SK-N-SH treated with all-trans-retinoic acid at 6 μM for 48 hours (cell line): ENCODE results near the gene KRTAP5-3.

Experiments used
- ARNTL ChIP-seq: fragments of 450-650 bp; formaldehyde crosslinking; IDR thresholded peaks from 2 replicates; pipeline ENCODE4 v1.5.0; 2020; ENCODE audit warnings: low read depth, mild to moderate bottlenecking, moderate library complexity, borderline replicate concordance
- GLIS3 ChIP-seq: fragments of 250-450 bp; sonication (Bioruptor Pico); IDR thresholded peaks from 2 replicates; pipeline ENCODE4 v1.5.0; 2020; ENCODE audit warnings: mild to moderate bottlenecking, moderate library complexity
- OSR1 ChIP-seq: fragments of 250-450 bp; sonication (Bioruptor Pico); IDR thresholded peaks from 2 replicates; pipeline ENCODE4 v1.8.0; 2022; ENCODE audit warnings: moderate library complexity, mild to moderate bottlenecking, inconsistent platforms
- RARB ChIP-seq: fragments of 250-450 bp; sonication (Bioruptor Pico); IDR thresholded peaks from 2 replicates; pipeline ENCODE4 v1.8.0; 2021; ENCODE audit warnings: mild to moderate bottlenecking, moderate library complexity
- SNAI2 ChIP-seq: fragments of 250-450 bp; sonication (Bioruptor Pico); IDR thresholded peaks from 2 replicates; pipeline ENCODE4 v1.5.0; 2020; ENCODE audit warnings: mild to moderate bottlenecking, moderate library complexity
- ZFP3 ChIP-seq: fragments of 250-450 bp; sonication (Bioruptor Pico); IDR thresholded peaks from 2 replicates; pipeline ENCODE4 v1.5.0; 2020; ENCODE audit warnings: mild to moderate bottlenecking, moderate library complexity
- ZFP30 ChIP-seq: fragments of 450-650 bp; formaldehyde crosslinking; IDR thresholded peaks from 2 replicates; pipeline ENCODE4 v1.5.0; 2022; ENCODE audit warnings: mild to moderate bottlenecking, moderate library complexity
- ZNF8 ChIP-seq: fragments of 450-650 bp; formaldehyde crosslinking; IDR thresholded peaks from 2 replicates; pipeline ENCODE4 v1.5.0; 2020; ENCODE audit warnings: mild to moderate bottlenecking, moderate library complexity
- TF ChIP-seq, protein P1 (sequence below): fragments of 250-450 bp; sonication (Bioruptor Pico); IDR thresholded peaks from 2 replicates; pipeline ENCODE4 v1.5.1; 2020; ENCODE audit warnings: low read depth, mild to moderate bottlenecking, moderate library complexity
- TF ChIP-seq, protein P2 (sequence below): fragments of 250-450 bp; sonication (Bioruptor Pico); IDR thresholded peaks from 2 replicates; pipeline ENCODE4 v1.8.0; 2021; ENCODE audit warnings: low read depth, mild to moderate bottlenecking, moderate library complexity, borderline replicate concordance

DNA sequence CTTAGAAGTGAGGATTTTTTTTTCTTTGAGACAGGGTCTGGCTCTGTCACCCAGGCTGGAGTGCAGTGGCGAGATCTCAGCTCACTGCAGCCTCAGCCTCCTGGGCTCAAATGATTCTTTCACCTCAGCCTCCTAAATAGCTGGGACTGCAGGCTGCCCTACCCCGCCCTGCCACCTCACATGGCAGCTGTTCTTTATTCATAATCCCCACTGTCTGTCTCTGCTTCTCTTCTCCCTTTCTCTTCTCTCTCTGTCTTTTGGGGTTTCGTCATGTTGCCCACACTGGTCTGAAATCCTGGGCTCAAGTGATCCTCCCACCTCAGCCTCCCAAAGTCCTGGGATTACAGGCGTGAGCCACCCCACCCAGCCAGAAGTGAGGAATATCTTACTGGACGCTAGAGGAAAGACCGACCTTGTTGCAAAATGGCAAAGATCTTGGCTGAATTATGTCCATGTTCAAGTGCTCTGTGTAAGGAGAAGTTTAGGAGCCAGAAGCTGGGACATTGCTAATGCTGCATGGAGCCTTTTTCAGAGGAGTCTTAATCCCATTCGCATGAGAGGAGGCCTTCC is 43.2 kb upstream of the KRTAP5-3 start:
- no peak for TF ChIP-seq ARNTL (CRISPR knock-in tag)
- TF ChIP-seq GLIS3 (CRISPR knock-in tag), result no peak
- TF ChIP-seq ZFP3 (CRISPR knock-in tag), result no peak
- TF ChIP-seq, protein P1, sequence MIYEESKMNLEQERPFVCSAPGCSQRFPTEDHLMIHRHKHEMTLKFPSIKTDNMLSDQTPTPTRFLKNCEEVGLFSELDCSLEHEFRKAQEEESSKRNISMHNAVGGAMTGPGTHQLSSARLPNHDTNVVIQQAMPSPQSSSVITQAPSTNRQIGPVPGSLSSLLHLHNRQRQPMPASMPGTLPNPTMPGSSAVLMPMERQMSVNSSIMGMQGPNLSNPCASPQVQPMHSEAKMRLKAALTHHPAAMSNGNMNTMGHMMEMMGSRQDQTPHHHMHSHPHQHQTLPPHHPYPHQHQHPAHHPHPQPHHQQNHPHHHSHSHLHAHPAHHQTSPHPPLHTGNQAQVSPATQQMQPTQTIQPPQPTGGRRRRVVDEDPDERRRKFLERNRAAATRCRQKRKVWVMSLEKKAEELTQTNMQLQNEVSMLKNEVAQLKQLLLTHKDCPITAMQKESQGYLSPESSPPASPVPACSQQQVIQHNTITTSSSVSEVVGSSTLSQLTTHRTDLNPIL (CRISPR knock-in tag), result no peak
- TF ChIP-seq ZFP30 (CRISPR knock-in tag), result no peak
- TF ChIP-seq, protein P2, sequence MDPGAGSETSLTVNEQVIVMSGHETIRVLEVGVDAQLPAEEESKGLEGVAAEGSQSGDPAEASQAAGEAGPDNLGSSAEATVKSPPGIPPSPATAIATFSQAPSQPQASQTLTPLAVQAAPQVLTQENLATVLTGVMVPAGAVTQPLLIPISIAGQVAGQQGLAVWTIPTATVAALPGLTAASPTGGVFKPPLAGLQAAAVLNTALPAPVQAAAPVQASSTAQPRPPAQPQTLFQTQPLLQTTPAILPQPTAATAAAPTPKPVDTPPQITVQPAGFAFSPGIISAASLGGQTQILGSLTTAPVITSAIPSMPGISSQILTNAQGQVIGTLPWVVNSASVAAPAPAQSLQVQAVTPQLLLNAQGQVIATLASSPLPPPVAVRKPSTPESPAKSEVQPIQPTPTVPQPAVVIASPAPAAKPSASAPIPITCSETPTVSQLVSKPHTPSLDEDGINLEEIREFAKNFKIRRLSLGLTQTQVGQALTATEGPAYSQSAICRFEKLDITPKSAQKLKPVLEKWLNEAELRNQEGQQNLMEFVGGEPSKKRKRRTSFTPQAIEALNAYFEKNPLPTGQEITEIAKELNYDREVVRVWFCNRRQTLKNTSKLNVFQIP (CRISPR knock-in tag), result no peak
- TF ChIP-seq OSR1 (CRISPR knock-in tag), result no peak
- no peak for TF ChIP-seq ZNF8
- no peak for TF ChIP-seq SNAI2 (CRISPR knock-in tag)
- TF ChIP-seq RARB (CRISPR knock-in tag), result no peak
